Measurements from ENCODE around the gene ADAMTS8.

DNA sequence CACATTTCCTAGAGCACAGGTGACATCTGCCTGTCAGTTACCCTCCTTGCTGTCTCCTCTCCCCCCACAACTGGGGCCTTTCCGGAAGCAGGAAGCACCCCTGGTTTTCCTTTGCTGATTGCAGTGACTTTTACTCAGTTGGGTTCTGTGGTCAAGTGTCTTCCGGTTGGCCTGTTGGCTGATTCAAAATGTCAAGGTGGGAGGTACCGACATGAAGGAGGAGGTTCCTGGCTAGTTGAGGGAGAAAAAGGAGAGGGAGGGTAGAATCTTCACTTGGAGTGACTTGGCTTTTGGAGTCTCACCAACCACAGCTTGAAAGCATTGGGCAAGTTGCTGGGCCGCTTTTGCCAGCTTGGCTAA lies 10.7 kb upstream of the ADAMTS8 start:
- TF ChIP-seq, protein P1, sequence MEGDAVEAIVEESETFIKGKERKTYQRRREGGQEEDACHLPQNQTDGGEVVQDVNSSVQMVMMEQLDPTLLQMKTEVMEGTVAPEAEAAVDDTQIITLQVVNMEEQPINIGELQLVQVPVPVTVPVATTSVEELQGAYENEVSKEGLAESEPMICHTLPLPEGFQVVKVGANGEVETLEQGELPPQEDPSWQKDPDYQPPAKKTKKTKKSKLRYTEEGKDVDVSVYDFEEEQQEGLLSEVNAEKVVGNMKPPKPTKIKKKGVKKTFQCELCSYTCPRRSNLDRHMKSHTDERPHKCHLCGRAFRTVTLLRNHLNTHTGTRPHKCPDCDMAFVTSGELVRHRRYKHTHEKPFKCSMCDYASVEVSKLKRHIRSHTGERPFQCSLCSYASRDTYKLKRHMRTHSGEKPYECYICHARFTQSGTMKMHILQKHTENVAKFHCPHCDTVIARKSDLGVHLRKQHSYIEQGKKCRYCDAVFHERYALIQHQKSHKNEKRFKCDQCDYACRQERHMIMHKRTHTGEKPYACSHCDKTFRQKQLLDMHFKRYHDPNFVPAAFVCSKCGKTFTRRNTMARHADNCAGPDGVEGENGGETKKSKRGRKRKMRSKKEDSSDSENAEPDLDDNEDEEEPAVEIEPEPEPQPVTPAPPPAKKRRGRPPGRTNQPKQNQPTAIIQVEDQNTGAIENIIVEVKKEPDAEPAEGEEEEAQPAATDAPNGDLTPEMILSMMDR (IDR thresholded peaks at IDR 0.05): no peak
- TF ChIP-seq POLR2A (IDR thresholded peaks at IDR 0.05) (no peak), POLR2AphosphoS5 (IDR thresholded peaks at IDR 0.05) (no peak)
